GM10266 (cell line): ENCODE results near the gene RSBN1L.

Experiments
- DNase-seq: peaks from one replicate; pipeline ENCODE4 v3.0.0; 2012; ENCODE audit errors: extremely low spot score
- CTCF ChIP-seq: IDR thresholded peaks from 2 replicates; pipeline ENCODE4 v1.5.1; 2012; ENCODE audit warnings: mild to moderate bottlenecking, low read depth; ENCODE audit not compliant: control insufficient read depth, insufficient read depth; ENCODE audit errors: missing control alignments

The RSBN1L gene

GRCh38 chr7:77806425-77806824, 110.2 kb downstream of the RSBN1L start:
- no peak for TF ChIP-seq CTCF
- DNase-seq: no peak

GRCh38 chr7:77808517-77808916, 112.3 kb downstream of the RSBN1L start:
- TF ChIP-seq CTCF: no peak
- DNase-seq: no peak

- no peak for TF ChIP-seq CTCF
- DNase-seq: no peak
Observed at GRCh38 chr7:77811516-77812289, 115.4 kb downstream of the RSBN1L start.

- TF ChIP-seq CTCF: no peak
- no peak for DNase-seq
Observed at GRCh38 chr7:77812290-77812685, 116.0 kb downstream of the RSBN1L start.

- no peak for DNase-seq
- TF ChIP-seq CTCF: no peak
Observed at GRCh38 chr7:77813180-77813579, 116.9 kb downstream of the RSBN1L start.

GRCh38 chr7:77819021-77819420, 122.8 kb downstream of the RSBN1L start:
- TF ChIP-seq CTCF: no peak
- no peak for DNase-seq

- DNase-seq: no peak
- TF ChIP-seq CTCF: no peak
Observed at GRCh38 chr7:77820967-77821366, 124.7 kb downstream of the RSBN1L start.
